Activated naive CD4-positive, alpha-beta T cell treated with anti-CD3 and anti-CD28 coated beads, Interleukin-2, amount 10 ng/mL, durations not matched to agents 7 days and 5 days (primary cell): ENCODE measurements around the gene DNAJB8.

Source experiments
- CTCF ChIA-PET: fragments of 350-600 bp; sonication (Branson Sonifier 250); formaldehyde crosslinking; loops from one replicate; lab custom pipeline; 2021; ENCODE audit warnings: antibody characterized with exemption; lab: Charles Lee
- DNase-seq: peaks from one replicate; pipeline ENCODE4 v3.0.0-alpha.2; 2020
- H3K27ac Mint-ChIP-seq: one replicate; pipeline ENCODE4 v1.8.0; 2021; ENCODE audit warnings: mild to moderate bottlenecking, moderate library complexity, mixed read lengths
- H3K27me3 Mint-ChIP-seq: one replicate; pipeline ENCODE4 v1.8.0; 2021; ENCODE audit warnings: mild to moderate bottlenecking, mixed read lengths
- H3K36me3 Mint-ChIP-seq: one replicate; pipeline ENCODE4 v1.8.0; 2021; ENCODE audit warnings: mixed read lengths
- H3K4me1 Mint-ChIP-seq: one replicate; pipeline ENCODE4 v1.8.0; 2021; ENCODE audit warnings: mixed read lengths
- H3K4me3 Mint-ChIP-seq: one replicate; pipeline ENCODE4 v1.8.0; 2021; ENCODE audit warnings: mild to moderate bottlenecking, moderate library complexity, mixed read lengths
- H3K9me3 Mint-ChIP-seq: one replicate; pipeline ENCODE4 v1.8.0; 2021; ENCODE audit warnings: mixed read lengths

The DNAJB8 gene

GRCh38 chr3:128461731-128462130 lies 5.0 kb downstream of the DNAJB8 start:
- H3K9me3 Mint-ChIP-seq: no peaks in the 10 kb centered on the region
- CTCF ChIA-PET: no interaction called here
- no peak overlapping the region for H3K4me3 Mint-ChIP-seq
- no peak for DNase-seq
- H3K27ac Mint-ChIP-seq: no peak overlapping the region
- H3K27me3 Mint-ChIP-seq: peaks cover 40% of the 10 kb centered on the region
- no peaks in the 10 kb centered on the region for H3K4me1 Mint-ChIP-seq
- no peaks in the 10 kb centered on the region for H3K36me3 Mint-ChIP-seq

GRCh38 chr3:128459461-128459820 lies 7.2 kb downstream of the DNAJB8 start:
- Mint-ChIP-seq H3K36me3 (no peaks in the 10 kb centered on the region), H3K27ac (no peak overlapping the region)

GRCh38 chr3:128458746-128459460 lies 7.8 kb downstream of the DNAJB8 start:
- H3K36me3 Mint-ChIP-seq: no peaks in the 10 kb centered on the region
- CTCF ChIA-PET: no interaction called here
- H3K4me1 Mint-ChIP-seq: no peaks in the 10 kb centered on the region
- peaks cover 48% of the 10 kb centered on the region for H3K27me3 Mint-ChIP-seq
- no peak overlapping the region for H3K4me3 Mint-ChIP-seq
- DNase-seq: no peak
- H3K27ac Mint-ChIP-seq: no peak overlapping the region
- no peaks in the 10 kb centered on the region for H3K9me3 Mint-ChIP-seq

More at GRCh38 chr3:128459461-128459820, 7.2 kb downstream of the DNAJB8 start:
- Mint-ChIP-seq H3K9me3 (no peaks in the 10 kb centered on the region), H3K4me1 (no peaks in the 10 kb centered on the region), H3K4me3 (no peak overlapping the region), H3K27me3 (peaks cover 43% of the 10 kb centered on the region)
- CTCF ChIA-PET: no interaction called here
- no peak for DNase-seq

GRCh38 chr3:128457937-128458336 lies 8.8 kb downstream of the DNAJB8 start:
- no peak for DNase-seq
- Mint-ChIP-seq H3K27me3 (peaks cover 57% of the 10 kb centered on the region), H3K27ac (no peak overlapping the region), H3K9me3 (no peaks in the 10 kb centered on the region), H3K36me3 (no peaks in the 10 kb centered on the region), H3K4me3 (no peak overlapping the region), H3K4me1 (no peaks in the 10 kb centered on the region)
- CTCF ChIA-PET: no interaction called here

GRCh38 chr3:128456776-128457715 lies 9.6 kb downstream of the DNAJB8 start:
- CTCF ChIA-PET: no interaction called here
- H3K4me1 Mint-ChIP-seq: no peaks in the 10 kb centered on the region
- no peak overlapping the region for H3K27ac Mint-ChIP-seq
- H3K27me3 Mint-ChIP-seq: peaks cover 59% of the 10 kb centered on the region
- no peaks in the 10 kb centered on the region for H3K36me3 Mint-ChIP-seq
- no peak for DNase-seq
- no peaks in the 10 kb centered on the region for H3K9me3 Mint-ChIP-seq
- no peak overlapping the region for H3K4me3 Mint-ChIP-seq

- H3K27me3 Mint-ChIP-seq: peaks cover 64% of the 10 kb centered on the region
- CTCF ChIA-PET: no interaction called here
- H3K27ac Mint-ChIP-seq: no peak overlapping the region
- H3K4me3 Mint-ChIP-seq: no peak overlapping the region
- H3K36me3 Mint-ChIP-seq: no peaks in the 10 kb centered on the region
- DNase-seq: no peak
- H3K9me3 Mint-ChIP-seq: peaks cover 2% of the 10 kb centered on the region
- no peaks in the 10 kb centered on the region for H3K4me1 Mint-ChIP-seq
Observed at GRCh38 chr3:128455786-128456748, 10.6 kb downstream of the DNAJB8 start.

GRCh38 chr3:128455116-128455515 lies 11.6 kb downstream of the DNAJB8 start:
- peaks cover 3% of the 10 kb centered on the region for H3K36me3 Mint-ChIP-seq
- H3K4me1 Mint-ChIP-seq: peaks cover 8% of the 10 kb centered on the region
- no peak overlapping the region for H3K27ac Mint-ChIP-seq
- no peak for DNase-seq
- peaks cover 11% of the 10 kb centered on the region for H3K9me3 Mint-ChIP-seq
- H3K4me3 Mint-ChIP-seq: no peak overlapping the region
- CTCF ChIA-PET: no interaction called here
- peaks cover 65% of the 10 kb centered on the region for H3K27me3 Mint-ChIP-seq

GRCh38 chr3:128454310-128454618 lies 12.4 kb downstream of the DNAJB8 start:
- H3K27me3 Mint-ChIP-seq: peaks cover 63% of the 10 kb centered on the region

GRCh38 chr3:128453501-128454309 lies 13.0 kb downstream of the DNAJB8 start:
- H3K27me3 Mint-ChIP-seq: peaks cover 63% of the 10 kb centered on the region
- H3K9me3 Mint-ChIP-seq: peaks cover 23% of the 10 kb centered on the region
- H3K4me3 Mint-ChIP-seq: no peak overlapping the region
- H3K36me3 Mint-ChIP-seq: peaks cover 12% of the 10 kb centered on the region
- CTCF ChIA-PET: no interaction called here
- peaks cover 18% of the 10 kb centered on the region for H3K4me1 Mint-ChIP-seq
- no peak overlapping the region for H3K27ac Mint-ChIP-seq
- DNase-seq: no peak

More at GRCh38 chr3:128454310-128454618, 12.4 kb downstream of the DNAJB8 start:
- Mint-ChIP-seq H3K9me3 (peaks cover 19% of the 10 kb centered on the region), H3K36me3 (peaks cover 9% of the 10 kb centered on the region), H3K27ac (no peak overlapping the region), H3K4me3 (no peak overlapping the region), H3K4me1 (peaks cover 13% of the 10 kb centered on the region)
- CTCF ChIA-PET: no interaction called here
- no peak for DNase-seq

- peaks cover 17% of the 10 kb centered on the region for H3K36me3 Mint-ChIP-seq
- H3K9me3 Mint-ChIP-seq: peaks cover 29% of the 10 kb centered on the region
- CTCF ChIA-PET: no interaction called here
- H3K27me3 Mint-ChIP-seq: peaks cover 60% of the 10 kb centered on the region
- H3K4me1 Mint-ChIP-seq: peaks cover 25% of the 10 kb centered on the region
- H3K27ac Mint-ChIP-seq: no peak overlapping the region
- no peak for DNase-seq
- no peak overlapping the region for H3K4me3 Mint-ChIP-seq
Observed at GRCh38 chr3:128452678-128453275, 13.9 kb downstream of the DNAJB8 start.

- no peak for DNase-seq
- Mint-ChIP-seq H3K4me1 (peaks cover 32% of the 10 kb centered on the region), H3K27me3 (peaks cover 55% of the 10 kb centered on the region), H3K27ac (no peak overlapping the region), H3K9me3 (peaks cover 35% of the 10 kb centered on the region), H3K4me3 (no peak overlapping the region), H3K36me3 (peaks cover 21% of the 10 kb centered on the region)
- CTCF ChIA-PET: interaction anchor here (1.4 kb wide), 1 partner anchor 14 kb away, joined by 4 read pairs; no protein-coding TSS in a partner anchor
Observed at GRCh38 chr3:128452120-128452519, 14.6 kb downstream of the DNAJB8 start.

GRCh38 chr3:128449111-128449638 lies 17.5 kb downstream of the DNAJB8 start:
- DNase-seq: no peak

More at GRCh38 chr3:128449111-128449638, 17.5 kb downstream of the DNAJB8 start:
- Mint-ChIP-seq H3K27me3 (peaks cover 26% of the 10 kb centered on the region), H3K27ac (peak overlapping the region; percentile 94), H3K9me3 (peaks cover 57% of the 10 kb centered on the region), H3K4me1 (peaks cover 37% of the 10 kb centered on the region), H3K36me3 (peaks cover 31% of the 10 kb centered on the region), H3K4me3 (no peak overlapping the region)
- CTCF ChIA-PET: interaction anchor here (0.6 to 3.6 kb wide), 3 partner anchors 9 to 211 kb away, joined by 3 to 9 read pairs (median 3); no protein-coding TSS in a partner anchor
